CD4-positive, alpha-beta T cell treated with Interleukin-12 subunit alpha and Interleukin-12 subunit beta, for 1 hour (primary cell): ENCODE measurements around the gene NFYC.

Experiments used
- DNase-seq: peaks from one replicate; pipeline ENCODE4 v3.0.0-alpha.2; 2020

The NFYC gene

DNA sequence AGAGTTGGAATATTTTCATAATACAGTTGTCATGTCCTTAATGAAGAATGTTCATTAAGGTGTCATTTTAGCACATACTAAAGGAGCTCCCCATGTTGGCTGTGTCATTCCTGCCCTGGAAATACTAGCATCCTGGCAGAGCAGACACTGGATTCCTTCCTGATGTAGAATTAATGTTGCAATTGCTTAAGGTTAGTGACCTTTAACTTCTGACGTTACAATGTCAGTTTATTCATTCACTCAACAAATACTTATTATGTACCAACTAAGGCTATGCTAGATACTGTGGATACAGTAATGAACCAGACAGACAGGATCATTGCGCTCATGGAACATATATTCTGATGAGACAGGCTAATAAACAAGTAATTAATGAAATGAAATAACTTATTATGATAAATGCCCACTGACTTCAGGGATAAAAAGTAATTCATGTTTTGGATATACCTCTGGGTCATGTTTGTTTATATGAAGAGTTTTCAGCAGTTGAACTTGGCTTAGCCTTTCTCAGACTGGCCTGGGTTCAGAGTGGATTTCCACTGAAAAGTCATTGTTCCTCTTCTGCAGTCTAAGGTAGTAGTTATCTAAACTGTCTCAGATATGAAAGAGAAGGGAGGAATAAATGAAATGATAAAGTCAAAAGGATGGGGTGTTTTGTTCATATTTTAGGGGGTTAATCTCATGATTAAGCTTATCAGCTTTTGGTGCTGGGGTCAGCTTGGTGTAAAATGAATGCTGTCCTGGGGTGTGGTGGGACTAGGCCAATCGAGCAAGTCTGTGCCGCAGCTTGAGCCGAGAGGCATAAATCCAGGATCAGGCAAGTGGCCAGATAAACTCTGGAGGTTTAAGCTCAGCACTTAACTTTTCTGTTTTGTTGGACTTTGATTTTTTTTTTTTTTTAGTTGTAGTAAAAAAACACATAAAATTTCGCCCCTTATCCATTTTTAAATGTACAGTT, 48.8 kb downstream of the NFYC start:
- no peak for DNase-seq

- no peak for DNase-seq
Measured at GRCh38 chr1:40740997-40741736, 49.7 kb downstream of the NFYC start.

- no peak for DNase-seq
Measured at GRCh38 chr1:40742363-40743061, 51.0 kb downstream of the NFYC start.

GRCh38 chr1:40743452-40743851, 51.9 kb downstream of the NFYC start:
- no peak for DNase-seq

GRCh38 chr1:40743860-40744259, 52.4 kb downstream of the NFYC start:
- DNase-seq = no peak

DNA sequence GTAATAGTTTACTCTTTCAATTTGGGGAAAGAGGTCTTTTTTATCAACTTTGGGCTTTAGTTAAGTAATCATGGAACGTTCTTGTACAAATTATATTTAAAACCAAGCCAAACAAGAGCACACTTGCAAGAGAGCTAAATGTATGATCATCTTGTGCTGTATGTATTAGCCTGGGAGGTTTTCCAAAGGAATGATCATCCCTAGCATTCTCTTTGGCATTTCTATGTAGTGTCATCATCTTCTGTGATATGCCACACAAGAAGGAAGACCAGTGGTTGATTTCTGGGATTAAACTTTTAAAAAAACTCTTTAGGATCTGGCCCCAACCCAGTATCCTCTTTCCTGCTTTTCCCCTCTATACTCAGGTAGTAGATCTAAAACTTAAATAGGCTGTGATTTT, 53.7 kb downstream of the NFYC start:
- no peak for DNase-seq

DNA sequence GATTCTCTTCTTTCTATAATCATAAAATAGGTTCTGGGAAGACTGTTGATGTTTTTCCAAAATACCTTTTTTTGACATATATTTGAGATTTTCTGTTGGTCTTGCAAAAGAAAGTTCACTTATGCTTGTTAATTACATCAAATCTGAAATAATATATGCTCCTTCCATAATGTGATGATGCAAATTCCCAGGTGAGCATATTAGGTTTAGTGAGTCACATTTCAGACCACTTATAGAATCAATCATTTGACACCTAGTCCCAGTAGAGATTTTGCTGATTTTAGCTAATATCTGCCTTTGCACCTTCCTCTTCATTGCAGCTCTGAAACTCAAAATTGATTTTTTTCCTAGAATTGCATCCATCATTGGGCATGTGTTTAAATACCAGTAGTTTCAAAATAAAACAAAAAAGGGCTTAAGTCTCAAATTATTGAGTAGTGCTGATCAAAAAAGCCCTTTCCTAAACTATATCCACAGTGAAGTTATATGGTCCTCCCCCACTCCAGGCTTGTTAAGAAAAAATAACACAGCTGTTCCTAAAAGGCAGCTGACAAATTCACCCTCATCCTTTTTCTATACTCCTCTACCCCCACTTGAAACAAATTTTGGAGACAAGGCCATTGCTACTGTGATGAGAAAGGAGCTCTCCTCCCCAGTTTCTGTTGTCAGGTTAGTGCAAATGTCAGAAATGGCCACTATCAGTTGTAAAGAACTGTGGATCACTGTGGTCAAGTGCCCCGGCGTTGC, 55.0 kb downstream of the NFYC start:
- no peak for DNase-seq

DNA sequence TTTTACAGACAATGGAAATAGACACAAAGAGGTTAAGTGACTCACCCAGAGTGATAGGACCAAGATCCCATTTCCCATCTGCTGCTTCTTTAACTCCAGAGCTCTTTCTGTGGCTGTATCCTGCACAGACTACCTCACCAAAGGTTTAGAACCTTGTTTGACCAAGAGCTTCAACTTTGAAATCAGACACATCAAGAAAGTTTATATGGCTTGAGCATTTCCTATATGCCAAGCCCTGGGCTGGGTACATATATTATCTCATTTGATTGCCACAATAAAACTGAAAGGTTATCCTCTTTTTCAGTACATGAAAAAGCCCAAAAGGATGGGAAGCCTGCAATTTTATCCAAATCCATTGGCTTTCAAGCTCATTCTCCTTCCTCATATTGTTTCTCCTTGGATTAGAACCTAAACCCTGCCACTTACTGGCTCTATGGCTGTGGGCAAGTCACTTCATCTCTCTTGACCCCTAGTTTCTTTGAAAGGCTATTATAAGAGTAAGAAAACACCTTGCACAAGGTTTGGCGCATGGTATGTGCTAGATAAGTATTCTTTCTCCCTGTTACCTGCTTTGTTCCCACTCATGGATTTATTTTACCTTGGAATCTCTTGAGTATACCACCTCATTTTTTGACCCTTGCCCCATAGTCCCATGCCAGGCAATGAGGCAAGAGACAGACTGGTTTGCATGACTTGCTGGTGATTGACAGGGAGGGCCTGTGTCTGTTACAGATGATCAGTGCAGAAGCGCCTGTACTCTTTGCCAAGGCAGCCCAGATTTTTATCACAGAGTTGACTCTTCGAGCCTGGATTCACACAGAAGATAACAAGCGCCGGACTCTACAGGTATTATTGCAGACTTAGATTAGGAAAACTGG, 57.6 kb downstream of the NFYC start:
- no peak for DNase-seq

DNA sequence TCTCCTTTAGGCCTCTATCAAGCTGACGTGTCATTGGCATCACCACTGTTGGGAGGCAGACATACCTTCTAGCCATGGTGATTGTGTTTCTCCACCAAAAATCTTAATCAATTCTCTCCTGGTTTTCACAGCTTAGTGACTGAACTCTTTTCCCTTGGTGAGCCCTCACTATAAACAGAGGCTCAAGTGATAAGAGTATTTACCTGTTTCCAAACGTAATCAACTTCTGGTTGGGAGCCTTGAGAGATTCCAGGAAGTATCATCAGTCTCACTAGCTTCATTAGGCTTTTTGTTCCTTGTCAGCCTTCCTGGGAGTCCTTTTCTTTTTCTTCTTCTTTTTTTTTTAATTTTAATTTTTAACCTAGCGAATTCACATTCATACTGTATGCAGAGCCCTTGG, 58.3 kb downstream of the NFYC start:
- no peak for DNase-seq

DNA sequence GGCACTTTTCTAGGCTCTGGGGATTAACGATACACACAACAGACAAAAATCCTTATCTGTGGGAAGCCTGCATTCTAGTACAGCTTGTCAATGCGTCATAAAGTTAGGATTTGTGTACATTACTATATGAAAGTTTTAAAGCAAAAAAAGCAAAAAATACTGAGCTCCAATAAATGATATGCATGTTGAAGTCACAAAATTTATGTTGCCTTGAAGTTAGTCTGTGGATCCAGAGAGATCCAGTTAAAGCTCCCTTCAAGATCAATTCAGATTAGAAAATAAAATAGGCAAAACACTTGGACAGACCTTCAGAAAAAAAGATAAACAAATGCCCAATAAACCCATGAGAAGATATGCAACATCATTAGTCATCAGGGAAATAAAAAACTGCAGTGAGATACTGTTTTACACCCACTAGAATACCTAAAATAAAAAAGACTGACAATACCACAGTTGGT, 59.0 kb downstream of the NFYC start:
- no peak for DNase-seq

- no peak for DNase-seq
Measured at GRCh38 chr1:40751802-40752201, 60.3 kb downstream of the NFYC start.

DNA sequence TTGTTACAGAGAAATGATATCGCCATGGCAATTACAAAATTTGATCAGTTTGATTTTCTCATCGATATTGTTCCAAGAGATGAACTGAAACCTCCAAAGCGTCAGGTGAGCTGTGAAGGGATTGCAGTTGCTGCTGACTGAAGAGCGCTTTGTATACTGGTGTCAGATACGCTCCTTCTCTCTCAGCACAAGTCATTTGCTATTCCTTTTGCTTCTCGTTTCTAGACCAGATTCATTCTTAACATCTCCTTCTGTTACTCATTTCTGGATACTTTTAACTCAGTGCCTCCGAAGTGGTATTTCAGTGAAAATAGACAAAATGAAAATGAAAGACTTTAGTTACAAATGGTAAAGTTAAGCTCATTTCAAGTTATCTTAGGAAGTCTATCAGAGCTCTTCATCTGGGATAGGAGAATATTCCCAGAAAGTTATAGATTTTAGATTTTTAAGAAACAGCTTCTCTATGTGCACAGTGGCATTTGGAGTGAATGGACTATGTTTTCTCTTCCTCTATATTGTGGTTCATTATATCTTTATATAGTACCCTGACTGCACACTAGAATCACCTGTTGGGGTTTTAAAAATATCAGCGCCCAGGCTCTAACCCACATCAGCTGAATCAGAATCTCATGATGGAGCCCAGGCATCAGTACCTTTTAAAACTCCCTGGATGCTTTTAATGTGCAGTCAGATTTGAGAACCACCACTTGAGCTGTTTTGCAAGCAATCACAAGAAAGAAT, 61.8 kb downstream of the NFYC start:
- no peak for DNase-seq

DNA sequence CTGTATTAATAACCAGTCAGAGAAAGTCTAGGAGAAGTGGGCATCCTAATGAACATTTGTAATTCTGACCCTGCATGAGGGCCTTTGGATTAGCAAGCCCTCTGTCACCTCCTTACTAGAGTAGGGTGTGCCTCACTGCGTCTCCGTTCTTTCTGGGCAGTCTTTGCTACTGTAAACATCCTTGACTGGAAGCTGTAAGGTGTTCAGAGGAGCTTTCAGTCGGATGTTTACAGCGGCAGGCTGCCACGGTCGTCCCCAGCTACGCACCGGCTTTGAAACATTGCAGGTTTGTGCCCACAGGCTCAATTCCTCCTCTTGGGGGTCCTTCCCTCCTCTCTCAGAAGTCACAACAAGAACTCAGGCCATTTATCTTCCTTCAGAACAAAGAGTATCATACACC, 62.7 kb downstream of the NFYC start:
- no peak for DNase-seq

- no peak for DNase-seq
Measured at GRCh38 chr1:40755067-40755466, 63.6 kb downstream of the NFYC start.

DNA sequence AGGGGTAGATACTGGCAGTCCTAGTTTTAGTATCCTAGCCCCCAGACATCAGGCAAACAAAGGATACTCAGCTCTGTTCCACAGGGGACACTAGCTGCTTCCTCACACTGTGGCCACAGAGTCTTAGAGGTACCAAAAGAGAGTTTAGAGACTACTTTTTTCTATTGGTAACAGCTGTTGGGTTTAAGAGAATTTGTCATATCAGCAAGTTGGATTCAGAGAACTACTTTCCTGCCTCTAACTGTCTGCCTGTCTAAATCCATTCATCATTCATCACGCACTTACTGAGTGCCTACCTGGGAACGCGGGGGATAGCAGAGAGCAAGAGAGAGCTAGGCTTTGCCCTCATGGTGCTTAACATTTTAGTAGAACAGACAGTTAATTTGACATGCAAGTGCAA, 65.0 kb downstream of the NFYC start:
- DNase-seq = no peak

GRCh38 chr1:40757084-40757483, 65.6 kb downstream of the NFYC start:
- no peak for DNase-seq

DNA sequence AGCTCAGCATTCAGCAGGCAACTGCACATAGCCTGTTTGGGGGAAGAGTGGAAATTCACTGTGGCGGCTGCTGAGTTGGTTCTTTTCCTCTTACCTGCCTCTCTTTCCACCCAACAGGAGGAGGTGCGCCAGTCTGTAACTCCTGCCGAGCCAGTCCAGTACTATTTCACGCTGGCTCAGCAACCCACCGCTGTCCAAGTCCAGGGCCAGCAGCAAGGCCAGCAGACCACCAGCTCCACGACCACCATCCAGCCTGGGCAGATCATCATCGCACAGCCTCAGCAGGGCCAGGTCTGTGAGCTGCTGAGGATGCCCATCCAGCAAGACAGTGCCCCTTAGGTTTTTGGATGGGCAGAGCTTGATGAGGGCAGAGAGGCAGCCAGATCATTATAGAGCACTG, 66.5 kb downstream of the NFYC start:
- DNase-seq = no peak

DNA sequence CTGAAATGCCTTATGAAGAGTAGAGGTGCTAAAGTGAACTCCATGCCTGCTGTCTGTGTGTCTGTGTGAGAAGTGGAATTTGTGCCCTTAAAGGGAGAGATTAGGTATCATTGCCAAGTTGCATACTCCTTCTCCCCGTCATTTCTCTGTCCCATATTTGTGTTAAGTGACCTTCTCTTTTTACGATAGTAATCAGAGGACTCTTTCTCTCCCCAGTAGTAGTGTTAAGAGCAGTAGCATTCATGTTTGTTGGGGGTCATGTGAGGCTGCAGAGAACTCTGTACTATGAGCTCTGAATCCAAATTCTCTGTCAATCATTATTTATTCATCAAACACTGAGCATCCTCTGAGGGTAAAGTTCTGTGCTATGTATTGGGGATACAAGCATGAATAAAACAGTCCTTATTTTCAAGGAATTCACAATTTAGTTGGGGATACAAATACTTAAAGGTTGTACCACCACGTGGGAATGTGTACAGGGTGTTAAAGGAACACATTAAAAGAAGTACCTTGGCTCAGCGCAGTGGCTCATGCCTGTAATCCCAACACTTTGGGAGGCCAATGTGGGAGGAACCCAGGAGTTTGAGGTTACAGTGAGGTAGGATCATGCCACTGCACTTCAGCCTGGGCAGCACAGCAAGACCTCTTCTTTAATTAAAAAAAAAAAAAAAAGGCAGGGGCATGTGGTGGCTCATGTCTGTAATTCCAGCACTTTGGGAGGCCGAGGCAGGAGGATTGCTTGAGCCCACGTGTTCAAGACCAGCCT, 67.3 kb downstream of the NFYC start:
- no peak for DNase-seq

DNA sequence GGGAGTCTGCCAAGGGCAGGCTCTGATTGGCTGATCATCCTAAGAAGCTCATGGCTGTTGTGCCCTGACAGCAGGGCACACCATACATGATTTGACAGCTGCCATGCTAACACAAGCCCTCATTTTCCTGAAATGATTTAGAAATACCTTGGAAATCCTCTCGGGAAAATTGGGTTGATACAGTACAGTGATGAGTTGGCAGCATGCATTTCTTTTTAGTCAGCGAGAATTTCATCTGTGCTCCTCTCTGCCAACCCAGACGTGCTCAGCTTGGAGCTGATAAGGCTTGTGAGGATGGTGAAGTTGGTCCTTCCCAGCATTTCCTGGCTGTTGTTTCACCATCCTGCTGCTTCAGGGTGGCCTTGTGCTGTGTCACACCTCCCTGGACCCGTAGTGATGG, 69.5 kb downstream of the NFYC start:
- no peak for DNase-seq
